ENCODE data around the gene IFITM5.

Gene IFITM5

GRCh38 chr11:250740-251299 lies 48.5 kb downstream of the IFITM5 start:
- DNase-seq (ENCODE audit: extremely low read depth, insufficient read length) = no peak
- Histone ChIP-seq H3K36me3 (ENCODE audit: control insufficient read depth, insufficient read depth, low read length) (peaks cover 33% of the 10 kb centered on the region), H3K4me3 (replicated peaks; ENCODE audit: low read depth, low read length) (no peak overlapping the region), H3K27me3 (replicated peaks; ENCODE audit: control insufficient read depth, insufficient read depth, low read length) (no peaks in the 10 kb centered on the region)
- peak; percentile 74 for TF ChIP-seq CTCF (IDR thresholded peaks at IDR 0.05; ENCODE audit: insufficient read depth, low read length, poor library complexity, severe bottlenecking)

- Histone ChIP-seq H3K4me3 (replicated peaks; ENCODE audit: low read depth, low read length) (no peak overlapping the region), H3K27me3 (replicated peaks; ENCODE audit: control insufficient read depth, insufficient read depth, low read length) (no peaks in the 10 kb centered on the region), H3K36me3 (ENCODE audit: control insufficient read depth, insufficient read depth, low read length) (peaks cover 36% of the 10 kb centered on the region)
- no peak for TF ChIP-seq CTCF (IDR thresholded peaks at IDR 0.05; ENCODE audit: insufficient read depth, low read length, poor library complexity, severe bottlenecking)
- DNase-seq (ENCODE audit: extremely low read depth, insufficient read length) = no peak
These were observed 49.1 kb downstream of the IFITM5 start for GRCh38 chr11:250274-250673.

GRCh38 chr11:249062-249461 lies 50.3 kb downstream of the IFITM5 start:
- Histone ChIP-seq H3K27me3 (replicated peaks; ENCODE audit: control insufficient read depth, insufficient read depth, low read length) (no peaks in the 10 kb centered on the region), H3K4me3 (replicated peaks; ENCODE audit: low read depth, low read length) (no peak overlapping the region), H3K36me3 (ENCODE audit: control insufficient read depth, insufficient read depth, low read length) (peaks cover 40% of the 10 kb centered on the region)
- no peak for DNase-seq (ENCODE audit: extremely low read depth, insufficient read length)
- TF ChIP-seq CTCF (IDR thresholded peaks at IDR 0.05; ENCODE audit: insufficient read depth, low read length, poor library complexity, severe bottlenecking) = no peak

All from GM06990 (cell line).